IMR-90 (cell line): ENCODE results near the gene TNFRSF18. TPM values are rescaled to one million over a fixed set of nuclear protein-coding genes. Genes with fewer than 3 reads are reported as not detected.

Experiments used
- ATAC-seq: fragments of 200-7000 bp; cut with Tn5 transposase; 2 replicates; pipeline ENCODE4 v1.9.1; 2020; ENCODE audit warnings: low read depth, mild to moderate bottlenecking, moderate library complexity
- BruUV-seq: library from RNA; stranded (reverse); fragments of 400-500 nt; replicated peaks from 2 replicates; lab custom pipeline; 2021; lab: Mats Ljungman, UMichigan
- CTCF ChIA-PET: fragments of 300-600 bp; formaldehyde crosslinking; extraction: SDS; loops from one replicate; lab custom pipeline; 2021; ENCODE audit warnings: antibody characterized with exemption; lab: Yijun Ruan, JAX
- POLR2A ChIA-PET: fragments of 300-600 bp; sonication (Branson Sonifier 250); formaldehyde crosslinking; loops from one replicate; lab custom pipeline; 2022; ENCODE audit warnings: antibody characterized with exemption; ENCODE audit not compliant: unreplicated experiment; lab: Charles Lee
- DNase-seq: peaks from one replicate; pipeline ENCODE4 v3.0.0; 2013
- H2AFZ ChIP-seq: replicated peaks from 2 replicates; pipeline ENCODE3; 2013; ENCODE audit warnings: low read length, mild to moderate bottlenecking; ENCODE audit not compliant: poor library complexity
- H2AK5ac ChIP-seq: 2 replicates; pipeline ENCODE4 v1.6.1; 2013; ENCODE audit warnings: low read depth, low read length, inconsistent platforms
- H2AK9ac ChIP-seq: replicated peaks from 2 replicates; pipeline ENCODE3; 2013; ENCODE audit warnings: mild to moderate bottlenecking, low read depth, low read length, moderate library complexity; ENCODE audit not compliant: poor library complexity
- H2BK120ac ChIP-seq: 2 replicates; pipeline ENCODE4 v1.6.1; 2013; ENCODE audit warnings: low read depth, low read length, inconsistent platforms
- H2BK15ac ChIP-seq: 3 replicates; pipeline ENCODE4 v1.6.1; 2013; ENCODE audit warnings: low read depth, low read length, inconsistent platforms
- H2BK20ac ChIP-seq: 2 replicates; pipeline ENCODE4 v1.6.1; 2013; ENCODE audit warnings: low read depth, mild to moderate bottlenecking, inconsistent platforms, low read length, moderate library complexity
- H2BK5ac ChIP-seq: 2 replicates; pipeline ENCODE4 v1.6.1; 2013; ENCODE audit warnings: mild to moderate bottlenecking, low read depth, low read length, inconsistent platforms; ENCODE audit not compliant: poor library complexity, severe bottlenecking
- H3K14ac ChIP-seq: replicated peaks from 2 replicates; pipeline ENCODE4 v1.6.1; 2013; ENCODE audit warnings: low read depth, low read length, inconsistent platforms
- H3K18ac ChIP-seq: 2 replicates; pipeline ENCODE4 v1.6.1; 2013; ENCODE audit warnings: low read depth, low read length, control low read depth
- H3K23ac ChIP-seq: 2 replicates; pipeline ENCODE4 v1.6.1; 2013; ENCODE audit warnings: low read depth, low read length, inconsistent platforms
- H3K27ac ChIP-seq: 2 replicates; pipeline ENCODE4 v1.5.1; 2013; ENCODE audit warnings: mild to moderate bottlenecking, control low read depth, low read length; ENCODE audit not compliant: insufficient read depth
- H3K27me3 ChIP-seq: 2 replicates; pipeline ENCODE4 v1.6.1; 2013; ENCODE audit warnings: low read length; ENCODE audit not compliant: control insufficient read depth, insufficient read depth
- H3K36me3 ChIP-seq: 2 replicates; pipeline ENCODE4 v1.6.1; 2013; ENCODE audit warnings: low read length, mixed read lengths; ENCODE audit not compliant: control insufficient read depth, insufficient read depth
- H3K4ac ChIP-seq: 2 replicates; pipeline ENCODE4 v1.6.1; 2013; ENCODE audit warnings: low read depth, low read length, inconsistent platforms
- H3K4me1 ChIP-seq: 2 replicates; pipeline ENCODE4 v1.6.1; 2013; ENCODE audit warnings: low read length, mixed read lengths; ENCODE audit not compliant: control insufficient read depth, insufficient read depth
- H3K4me2 ChIP-seq: 2 replicates; pipeline ENCODE4 v1.6.1; 2013; ENCODE audit warnings: low read depth, mild to moderate bottlenecking, control low read depth, low read length, moderate library complexity
- H3K4me3 ChIP-seq: 2 replicates; pipeline ENCODE4 v1.5.1; 2013; ENCODE audit warnings: low read depth, mild to moderate bottlenecking, control low read depth, low read length, moderate library complexity; ENCODE audit not compliant: insufficient read depth
- H3K56ac ChIP-seq: 2 replicates; pipeline ENCODE4 v1.6.1; 2013; ENCODE audit warnings: low read length, inconsistent platforms; ENCODE audit not compliant: insufficient read depth; ENCODE audit errors: extremely low read depth
- H3K79me1 ChIP-seq, 2 experiments: 2 replicates each; pipeline ENCODE4 v1.6.1; 2013; ENCODE audit warnings: low read length in 2 of 2, inconsistent platforms in 1 of 2, low read depth in 1 of 2
- H3K9ac ChIP-seq: 2 replicates; pipeline ENCODE4 v1.6.1; 2013; ENCODE audit warnings: low read depth, low read length, control low read depth
- H3K9me1 ChIP-seq: 2 replicates; pipeline ENCODE4 v1.6.1; 2013; ENCODE audit warnings: low read length, inconsistent platforms; ENCODE audit not compliant: insufficient read depth
- H3K9me3 ChIP-seq: 2 replicates; pipeline ENCODE4 v1.6.1; 2013; ENCODE audit warnings: low read length; ENCODE audit not compliant: control insufficient read depth, insufficient read depth
- H4K20me1 ChIP-seq: 2 replicates; pipeline ENCODE4 v1.6.1; 2013; ENCODE audit warnings: low read length, inconsistent platforms; ENCODE audit not compliant: insufficient read depth
- H4K5ac ChIP-seq: 2 replicates; pipeline ENCODE4 v1.6.1; 2013; ENCODE audit warnings: mild to moderate bottlenecking, low read depth, low read length, control low read depth
- H4K8ac ChIP-seq, 2 experiments: 2 replicates each; pipeline ENCODE4 v1.6.1; 2013; ENCODE audit warnings: low read depth in 2 of 2, low read length in 2 of 2, control low read depth in 1 of 2, inconsistent platforms in 1 of 2
- H4K91ac ChIP-seq: 2 replicates; pipeline ENCODE4 v1.6.1; 2013; ENCODE audit warnings: low read depth, low read length, inconsistent platforms; ENCODE audit not compliant: insufficient read depth
- CEBPB ChIP-seq: IDR thresholded peaks from 2 replicates; pipeline ENCODE4 v1.6.1; 2012; ENCODE audit warnings: low read depth, low read length, improper control_type of control experiment
- FOS ChIP-seq: fragments of 150-350 bp; IDR thresholded peaks from 2 replicates; pipeline ENCODE4 v1.6.1; 2016; ENCODE audit warnings: low read depth, low read length
- MAFK ChIP-seq: IDR thresholded peaks from 2 replicates; pipeline ENCODE4 v1.6.1; 2012; ENCODE audit warnings: low read depth, low read length, improper control_type of control experiment
- MAZ ChIP-seq: IDR thresholded peaks from 2 replicates; pipeline ENCODE4 v1.6.1; 2012; ENCODE audit warnings: low read depth, mild to moderate bottlenecking, low read length, improper control_type of control experiment, moderate library complexity, borderline replicate concordance
- MXI1 ChIP-seq: IDR thresholded peaks from 2 replicates; pipeline ENCODE4 v1.6.1; 2012; ENCODE audit warnings: low read depth, mild to moderate bottlenecking, low read length, moderate library complexity, borderline replicate concordance
- NFE2L2 ChIP-seq: fragments of 150-350 bp; IDR thresholded peaks from 2 replicates; pipeline ENCODE4 v1.6.1; 2016; ENCODE audit warnings: low read depth, mild to moderate bottlenecking, low read length
- POLR2A ChIP-seq: IDR thresholded peaks from 2 replicates; pipeline ENCODE4 v1.6.1; 2012; ENCODE audit warnings: mild to moderate bottlenecking, low read depth, low read length
- RAD21 ChIP-seq: IDR thresholded peaks from 2 replicates; pipeline ENCODE4 v1.6.1; 2012; ENCODE audit warnings: low read length, improper control_type of control experiment
- RCOR1 ChIP-seq: IDR thresholded peaks from 2 replicates; pipeline ENCODE4 v1.6.1; 2012; ENCODE audit warnings: mild to moderate bottlenecking, low read length, improper control_type of control experiment; ENCODE audit not compliant: insufficient replicate concordance
- RFX5 ChIP-seq: IDR thresholded peaks from 2 replicates; pipeline ENCODE4 v1.8.0; 2012; ENCODE audit warnings: low read depth, mild to moderate bottlenecking, low read length, moderate library complexity
- SMC3 ChIP-seq: fragments of 150-350 bp; IDR thresholded peaks from 2 replicates; pipeline ENCODE4 v1.6.1; 2016; ENCODE audit warnings: low read depth, mild to moderate bottlenecking, antibody characterized with exemption, low read length, moderate library complexity
- WGBS, 2 experiments: methylation state at CpG; one replicate each; pipeline versions ENCODE4 v1.1.5 to v1.1.7; 2013; ENCODE audit warnings: missing lambda C conversion rate in 2 of 2; ENCODE audit not compliant: insufficient read length in 1 of 2; ENCODE audit errors: extremely low coverage in 2 of 2; 5-methylcytosine and 5-hydroxymethylcytosine counted together
- dilution Hi-C: fragments of 300-500 bp; cut with HindIII; formaldehyde crosslinking; loops from one replicate; pipeline ENCODE4 v1.14.3; 2018; ENCODE audit warnings: low sequenced_read_pairs; ENCODE audit not compliant: unreplicated experiment
- in situ Hi-C: fragments of 300-500 bp; cut with MboI; formaldehyde crosslinking; loops from 3 replicates; pipeline ENCODE4 v1.14.3; 2019; ENCODE audit warnings: low sequenced_read_pairs, inconsistent platforms, mixed read lengths
- intact Hi-C: fragments of 100-400 bp; cut with micrococcal nuclease; formaldehyde crosslinking; loops from 2 replicates; pipeline ENCODE4 v1.10.0; 2022
- polyA plus RNA-seq, 3 experiments: library from polyadenylated mRNA; depleted of rRNA; stranded (reverse); fragments of >200 nt; gene quantifications; 2 replicates each; pipeline ENCODE4 v1.2.3, GENCODE V29; 2012; ENCODE audit warnings: low replicate concordance in 1 of 3
- total RNA-seq: library from RNA; depleted of rRNA; stranded (reverse); fragments of >200 nt; gene quantifications from 2 replicates; pipeline ENCODE4 v1.2.3, GENCODE V29; 2012
- TF ChIP-seq, protein P1 (sequence below): conservative IDR thresholded peaks from 2 replicates; pipeline ENCODE4 v1.5.1; 2012; ENCODE audit warnings: mild to moderate bottlenecking, low read depth, low read length, improper control_type of control experiment

The TNFRSF18 gene
- total and polyA plus RNA-seq, 2 of the 4 experiments (the other 2 are of a cell fraction), result 0.18 to 1.0 TPM

DNA sequence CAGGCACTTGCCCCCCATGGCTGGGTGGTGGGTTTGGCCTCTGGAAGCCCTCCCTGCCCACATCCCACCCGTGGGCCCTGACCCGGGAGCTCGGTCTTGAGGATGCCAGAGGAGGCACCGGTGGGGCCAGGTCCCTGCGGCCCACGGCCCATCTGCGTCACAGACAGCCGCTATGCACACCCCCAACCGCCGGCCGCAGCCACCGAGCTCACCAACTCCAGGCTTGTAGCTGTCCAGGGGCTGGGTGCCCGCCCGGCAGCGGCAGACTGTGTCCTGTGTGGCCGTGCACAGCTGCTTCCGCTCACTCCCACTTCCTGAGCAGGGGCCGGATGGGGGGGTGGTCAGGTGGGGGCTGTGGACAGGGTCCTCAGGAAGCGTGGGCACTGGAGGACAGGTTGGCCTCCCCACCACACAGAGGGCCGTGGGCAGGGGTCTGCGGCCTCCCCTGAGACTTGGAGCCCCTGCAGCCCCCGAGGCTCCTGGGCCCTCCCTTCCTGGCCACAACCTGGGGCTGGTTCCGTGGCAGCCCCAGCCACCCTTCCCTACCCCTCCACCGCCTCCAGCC, 6.5 kb upstream of the TNFRSF18 start:
- no TSS peak for BruUV-seq
- H3K14ac ChIP-seq, result no peak overlapping the region
- no peak overlapping the region for H2BK15ac ChIP-seq
- dilution Hi-C loops (no loop called here), intact Hi-C loops (no loop called here), in situ Hi-C loops (no loop called here)
- DNase-seq, result peak; percentile 11
- H3K18ac ChIP-seq, result no peak overlapping the region
- H2AFZ ChIP-seq, result no peak overlapping the region
- no peak overlapping the region for H2BK5ac ChIP-seq
- no peak overlapping the region for H3K9ac ChIP-seq
- peaks cover 18% of the 10 kb centered on the region for H3K36me3 ChIP-seq
- H3K9me3 ChIP-seq, result no peaks in the 10 kb centered on the region
- no peak overlapping the region for H3K27ac ChIP-seq
- H3K4me3 ChIP-seq, result no peak overlapping the region
- H3K4me1 ChIP-seq, result peaks cover 9% of the 10 kb centered on the region
- H2AK5ac ChIP-seq, result no peak overlapping the region
- 0 out of 4 replicates have a peak, but pooled peaks cover 0 to 6% of the 10 kb centered on the region in 2 experiments for H3K79me1 ChIP-seq
- no peak overlapping the region for H4K5ac ChIP-seq
- POLR2A ChIA-PET, result no interaction called here
- peaks cover 8% of the 10 kb centered on the region for H4K20me1 ChIP-seq
- no peak for TF ChIP-seq MXI1
- TF ChIP-seq MAZ, result no peak
- no peak for TF ChIP-seq POLR2A
- TF ChIP-seq MAFK, result no peak
- no peak for TF ChIP-seq RCOR1
- no peak for TF ChIP-seq FOS
- TF ChIP-seq SMC3, result no peak
- no peak for TF ChIP-seq RAD21
- TF ChIP-seq CEBPB, result no peak
- TF ChIP-seq NFE2L2, result no peak
- no peak for TF ChIP-seq RFX5
- TF ChIP-seq, protein P1, sequence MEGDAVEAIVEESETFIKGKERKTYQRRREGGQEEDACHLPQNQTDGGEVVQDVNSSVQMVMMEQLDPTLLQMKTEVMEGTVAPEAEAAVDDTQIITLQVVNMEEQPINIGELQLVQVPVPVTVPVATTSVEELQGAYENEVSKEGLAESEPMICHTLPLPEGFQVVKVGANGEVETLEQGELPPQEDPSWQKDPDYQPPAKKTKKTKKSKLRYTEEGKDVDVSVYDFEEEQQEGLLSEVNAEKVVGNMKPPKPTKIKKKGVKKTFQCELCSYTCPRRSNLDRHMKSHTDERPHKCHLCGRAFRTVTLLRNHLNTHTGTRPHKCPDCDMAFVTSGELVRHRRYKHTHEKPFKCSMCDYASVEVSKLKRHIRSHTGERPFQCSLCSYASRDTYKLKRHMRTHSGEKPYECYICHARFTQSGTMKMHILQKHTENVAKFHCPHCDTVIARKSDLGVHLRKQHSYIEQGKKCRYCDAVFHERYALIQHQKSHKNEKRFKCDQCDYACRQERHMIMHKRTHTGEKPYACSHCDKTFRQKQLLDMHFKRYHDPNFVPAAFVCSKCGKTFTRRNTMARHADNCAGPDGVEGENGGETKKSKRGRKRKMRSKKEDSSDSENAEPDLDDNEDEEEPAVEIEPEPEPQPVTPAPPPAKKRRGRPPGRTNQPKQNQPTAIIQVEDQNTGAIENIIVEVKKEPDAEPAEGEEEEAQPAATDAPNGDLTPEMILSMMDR, result no peak
- no peaks in the 10 kb centered on the region for H3K27me3 ChIP-seq
- no peaks in the 10 kb centered on the region for H3K9me1 ChIP-seq
- H2BK20ac ChIP-seq, result no peak overlapping the region
- WGBS, 2 experiments, result 66% methylated on average over 10 of the region's 24 CpGs; no CpG with 5 or more reads in 1 of the 2 experiments
- CTCF ChIA-PET, result no interaction called here
- no peak overlapping the region for H3K4ac ChIP-seq
- no peak for ATAC-seq
- no peak overlapping the region for H4K8ac ChIP-seq
- H3K56ac ChIP-seq, result no peak overlapping the region
- H2AK9ac ChIP-seq, result no peak overlapping the region
- no peak overlapping the region for H4K91ac ChIP-seq
- H2BK120ac ChIP-seq, result no peak overlapping the region
- H3K23ac ChIP-seq, result no peak overlapping the region
- no peak overlapping the region for H3K4me2 ChIP-seq
